Parathyroid adenoma (tissue), 2 donors: ENCODE measurements around the gene LGALS13.

Experiments used
- H2AFZ ChIP-seq: fragments of 300-600 bp; sonication (generic); one replicate; pipeline ENCODE4 v1.7.0; 2017; ENCODE audit warnings: antibody characterized with exemption, mild to moderate bottlenecking
- H3K27ac ChIP-seq: fragments of 300-600 bp; sonication (generic); one replicate; pipeline ENCODE4 v1.7.0; 2017
- H3K27me3 ChIP-seq: fragments of 300-600 bp; sonication (generic); one replicate; pipeline ENCODE4 v1.7.0; 2017; ENCODE audit warnings: low read length; ENCODE audit not compliant: control insufficient read depth, insufficient read depth
- H3K36me3 ChIP-seq: fragments of 300-600 bp; sonication (generic); one replicate; pipeline ENCODE4 v1.7.0; 2017; ENCODE audit warnings: low read length; ENCODE audit not compliant: control insufficient read depth, insufficient read depth
- H3K4me1 ChIP-seq: fragments of 300-600 bp; sonication (generic); one replicate; pipeline ENCODE4 v1.7.0; 2017; ENCODE audit warnings: control low read depth
- H3K4me2 ChIP-seq: fragments of 300-600 bp; sonication (generic); one replicate; pipeline ENCODE4 v1.7.0; 2017; ENCODE audit warnings: low read length
- H3K4me3 ChIP-seq: fragments of 300-600 bp; sonication (generic); one replicate; pipeline ENCODE4 v1.7.0; 2017; ENCODE audit warnings: low read depth, low read length
- H3K79me2 ChIP-seq: fragments of 300-600 bp; sonication (generic); one replicate; pipeline ENCODE4 v1.7.0; 2017; ENCODE audit warnings: control low read depth
- H3K9ac ChIP-seq: fragments of 300-600 bp; sonication (generic); one replicate; pipeline ENCODE4 v1.7.0; 2017; ENCODE audit warnings: mild to moderate bottlenecking
- H3K9me3 ChIP-seq: fragments of 300-600 bp; sonication (generic); one replicate; pipeline ENCODE4 v1.7.0; 2017; ENCODE audit warnings: low read length; ENCODE audit not compliant: control insufficient read depth
- CTCF ChIP-seq: fragments of 300-600 bp; sonication (generic); IDR thresholded peaks from one replicate; pipeline ENCODE4 v1.7.0; 2017; ENCODE audit warnings: antibody characterized with exemption, mild to moderate bottlenecking
- donor health status: primary hyperparathyroidism.

The LGALS13 gene

DNA sequence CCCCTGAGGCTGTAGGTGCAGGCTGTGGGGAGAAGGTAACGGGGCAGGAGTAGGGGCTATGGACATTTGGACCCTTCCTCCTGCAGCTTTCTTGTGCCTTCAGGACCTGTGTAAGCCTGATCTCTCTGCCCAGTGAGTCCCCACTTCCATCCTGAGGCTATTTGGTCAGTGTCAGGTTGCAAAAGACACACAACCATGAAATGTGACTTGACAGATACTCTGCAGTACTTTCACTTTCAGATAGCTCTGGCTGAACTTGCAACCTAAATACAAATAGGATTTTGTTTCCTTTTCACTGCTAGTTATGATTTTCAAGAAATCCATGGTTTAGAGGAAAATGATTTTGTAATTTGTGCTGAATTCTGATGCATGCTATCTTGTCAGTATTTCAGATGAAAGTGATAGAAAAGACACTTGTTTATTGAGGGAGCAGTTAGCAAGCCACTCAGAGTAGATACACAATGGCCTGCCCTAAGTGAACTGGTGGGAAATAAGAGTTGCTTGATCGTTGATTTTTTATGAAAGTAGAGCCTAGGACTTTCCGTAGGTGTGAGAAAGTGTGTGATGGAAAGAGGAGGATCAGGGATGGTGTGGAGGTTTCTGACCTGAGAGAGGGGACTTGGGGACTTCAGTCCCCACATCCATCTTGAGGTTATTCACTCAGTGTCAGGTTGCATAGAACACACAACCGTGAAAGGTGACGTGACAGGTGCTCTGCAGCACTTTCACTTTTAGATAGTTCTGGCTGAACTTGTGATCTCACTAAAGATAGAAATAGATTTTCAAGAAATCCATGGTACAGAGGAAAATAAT lies 44.3 kb upstream of the LGALS13 start:
- Histone ChIP-seq H3K27ac (peak overlapping the region; percentile 48), H3K4me3 (peak overlapping the region; percentile 21), H3K27me3 (no peaks in the 10 kb centered on the region), H2AFZ (peak overlapping the region; percentile 89), H3K9ac (no peak overlapping the region), H3K4me1 (peaks cover 13% of the 10 kb centered on the region), H3K9me3 (no peaks in the 10 kb centered on the region), H3K36me3 (no peaks in the 10 kb centered on the region), H3K79me2 (no peaks in the 10 kb centered on the region), H3K4me2 (peak overlapping the region; percentile 12)
- no peak for TF ChIP-seq CTCF

GRCh38 chr19:39558624-39559117 lies 43.7 kb upstream of the LGALS13 start:
- no peaks in the 10 kb centered on the region for H3K27me3 ChIP-seq
- peak overlapping the region; percentile 89 for H2AFZ ChIP-seq
- H3K36me3 ChIP-seq = no peaks in the 10 kb centered on the region
- peak overlapping the region; percentile 21 for H3K4me3 ChIP-seq
- H3K4me2 ChIP-seq = peak overlapping the region; percentile 12
- no peaks in the 10 kb centered on the region for H3K79me2 ChIP-seq
- peaks cover 13% of the 10 kb centered on the region for H3K4me1 ChIP-seq
- H3K27ac ChIP-seq = peak overlapping the region; percentile 48
- no peak for TF ChIP-seq CTCF
- H3K9ac ChIP-seq = no peak overlapping the region
- no peaks in the 10 kb centered on the region for H3K9me3 ChIP-seq

GRCh38 chr19:39563408-39563807 lies 38.9 kb upstream of the LGALS13 start:
- no peak overlapping the region for H3K4me3 ChIP-seq
- H3K4me1 ChIP-seq = peaks cover 6% of the 10 kb centered on the region
- H3K27me3 ChIP-seq = no peaks in the 10 kb centered on the region
- no peaks in the 10 kb centered on the region for H3K9me3 ChIP-seq
- no peak overlapping the region for H3K27ac ChIP-seq
- H3K79me2 ChIP-seq = no peaks in the 10 kb centered on the region
- TF ChIP-seq CTCF = no peak
- H3K36me3 ChIP-seq = no peaks in the 10 kb centered on the region
- H2AFZ ChIP-seq = no peak overlapping the region
- no peak overlapping the region for H3K4me2 ChIP-seq
- H3K9ac ChIP-seq = no peak overlapping the region

- Histone ChIP-seq H3K27me3 (no peaks in the 10 kb centered on the region), H3K36me3 (no peaks in the 10 kb centered on the region), H3K9me3 (no peaks in the 10 kb centered on the region), H3K4me1 (no peaks in the 10 kb centered on the region), H3K79me2 (no peaks in the 10 kb centered on the region), H3K9ac (no peak overlapping the region), H3K4me2 (no peak overlapping the region), H3K4me3 (no peak overlapping the region), H2AFZ (no peak overlapping the region), H3K27ac (no peak overlapping the region)
- no peak for TF ChIP-seq CTCF
Measured at GRCh38 chr19:39566064-39566463, 36.3 kb upstream of the LGALS13 start.

DNA sequence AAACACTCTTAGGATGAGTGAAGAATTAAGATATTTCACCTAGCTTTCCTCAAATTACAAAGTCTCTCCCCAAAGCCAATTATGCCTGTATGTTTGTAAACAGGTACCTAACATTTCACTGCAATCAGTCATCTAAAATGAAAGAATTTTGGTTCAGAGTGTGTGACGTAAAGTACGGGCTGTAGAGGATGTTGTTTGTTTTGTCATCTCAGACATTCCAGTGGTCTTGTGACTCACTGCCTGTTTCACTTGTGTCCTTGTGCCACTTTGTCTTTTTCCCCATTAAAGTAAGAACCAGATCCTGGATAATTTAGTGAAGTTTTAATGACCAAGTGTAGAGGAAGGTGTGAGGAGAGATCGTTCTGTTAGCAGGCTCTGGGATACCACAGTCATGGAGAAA lies 33.7 kb upstream of the LGALS13 start:
- no peaks in the 10 kb centered on the region for H3K9me3 ChIP-seq
- no peaks in the 10 kb centered on the region for H3K79me2 ChIP-seq
- H2AFZ ChIP-seq = no peak overlapping the region
- no peak overlapping the region for H3K9ac ChIP-seq
- H3K36me3 ChIP-seq = no peaks in the 10 kb centered on the region
- no peak overlapping the region for H3K4me2 ChIP-seq
- no peak overlapping the region for H3K27ac ChIP-seq
- no peaks in the 10 kb centered on the region for H3K27me3 ChIP-seq
- H3K4me1 ChIP-seq = no peaks in the 10 kb centered on the region
- no peak for TF ChIP-seq CTCF
- no peak overlapping the region for H3K4me3 ChIP-seq
